ENCODE data around the gene AGPAT1.

DNA sequence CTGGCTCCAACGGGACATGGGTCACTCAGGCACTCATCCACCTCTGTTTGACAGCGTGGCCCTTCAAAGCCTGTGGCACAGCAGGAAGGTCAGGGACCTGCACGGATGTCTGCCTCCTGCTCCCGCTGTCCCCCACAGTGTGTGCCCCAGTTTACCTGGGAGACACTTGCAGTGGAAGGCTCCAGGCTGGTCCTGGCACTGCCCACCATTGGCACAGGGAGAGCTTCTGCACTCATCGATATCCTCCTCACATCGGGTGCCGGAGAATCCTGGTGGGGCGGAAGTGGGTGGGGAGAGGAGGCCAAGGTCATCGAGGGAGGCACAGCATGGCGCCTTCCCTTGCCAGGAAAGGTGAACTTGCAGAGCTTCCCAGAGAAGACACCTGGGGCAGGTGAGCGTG lies 41.1 kb upstream of the AGPAT1 start:
- TF ChIP-seq CTCF (optimal IDR thresholded peaks at IDR 0.05 in 1 of 3, IDR thresholded peaks at IDR 0.05 in 1 of 3, conservative IDR thresholded peaks at IDR 0.05 in 1 of 3; ENCODE audit: extremely low read depth in 1 of 3, insufficient read depth in 2 of 3, low read length in 3 of 3) (no peak), EZH2 (IDR thresholded peaks at IDR 0.05; ENCODE audit: low read length) (no peak)

All from keratinocyte (primary cell).